NB4 (cell line): Measurements from ENCODE around the gene ITGB8.

Experiments
- MYC ChIP-seq: IDR thresholded peaks from 2 replicates; pipeline ENCODE4 v1.6.1; 2011; ENCODE audit warnings: low read depth, low read length
- POLR2A ChIP-seq: IDR thresholded peaks from 2 replicates; pipeline ENCODE4 v1.6.1; 2011; ENCODE audit warnings: mild to moderate bottlenecking; ENCODE audit not compliant: insufficient read length; ENCODE audit errors: extremely low read depth
- TF ChIP-seq, protein P1 (sequence below): IDR thresholded peaks from one replicate; pipeline ENCODE4 v1.5.1; 2012; ENCODE audit warnings: low read depth, low read length

DNA sequence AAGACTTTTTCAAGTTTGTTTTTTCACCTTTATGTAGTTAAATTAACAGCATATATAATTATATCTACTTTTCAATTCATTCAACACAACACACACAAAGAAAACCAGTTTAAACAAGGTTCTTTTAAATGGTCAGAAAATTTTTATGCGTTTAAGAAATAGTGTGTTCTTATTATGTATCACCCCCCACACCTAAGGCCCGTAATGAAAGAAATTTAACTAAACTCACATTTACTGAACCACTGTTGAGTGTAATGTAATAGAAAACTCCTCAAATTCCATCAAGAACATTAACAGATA, 19.0 kb upstream of the ITGB8 start:
- no peak for TF ChIP-seq POLR2A
- TF ChIP-seq, protein P1, sequence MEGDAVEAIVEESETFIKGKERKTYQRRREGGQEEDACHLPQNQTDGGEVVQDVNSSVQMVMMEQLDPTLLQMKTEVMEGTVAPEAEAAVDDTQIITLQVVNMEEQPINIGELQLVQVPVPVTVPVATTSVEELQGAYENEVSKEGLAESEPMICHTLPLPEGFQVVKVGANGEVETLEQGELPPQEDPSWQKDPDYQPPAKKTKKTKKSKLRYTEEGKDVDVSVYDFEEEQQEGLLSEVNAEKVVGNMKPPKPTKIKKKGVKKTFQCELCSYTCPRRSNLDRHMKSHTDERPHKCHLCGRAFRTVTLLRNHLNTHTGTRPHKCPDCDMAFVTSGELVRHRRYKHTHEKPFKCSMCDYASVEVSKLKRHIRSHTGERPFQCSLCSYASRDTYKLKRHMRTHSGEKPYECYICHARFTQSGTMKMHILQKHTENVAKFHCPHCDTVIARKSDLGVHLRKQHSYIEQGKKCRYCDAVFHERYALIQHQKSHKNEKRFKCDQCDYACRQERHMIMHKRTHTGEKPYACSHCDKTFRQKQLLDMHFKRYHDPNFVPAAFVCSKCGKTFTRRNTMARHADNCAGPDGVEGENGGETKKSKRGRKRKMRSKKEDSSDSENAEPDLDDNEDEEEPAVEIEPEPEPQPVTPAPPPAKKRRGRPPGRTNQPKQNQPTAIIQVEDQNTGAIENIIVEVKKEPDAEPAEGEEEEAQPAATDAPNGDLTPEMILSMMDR: no peak
- no peak for TF ChIP-seq MYC
